ENCODE results near the gene SLC17A7. TPM values are rescaled to one million over a fixed set of nuclear protein-coding genes. Genes with fewer than 3 reads are reported as not detected.

SLC17A7 gene
- polyA plus RNA-seq, 1 experiment, result 0.10 TPM

DNA sequence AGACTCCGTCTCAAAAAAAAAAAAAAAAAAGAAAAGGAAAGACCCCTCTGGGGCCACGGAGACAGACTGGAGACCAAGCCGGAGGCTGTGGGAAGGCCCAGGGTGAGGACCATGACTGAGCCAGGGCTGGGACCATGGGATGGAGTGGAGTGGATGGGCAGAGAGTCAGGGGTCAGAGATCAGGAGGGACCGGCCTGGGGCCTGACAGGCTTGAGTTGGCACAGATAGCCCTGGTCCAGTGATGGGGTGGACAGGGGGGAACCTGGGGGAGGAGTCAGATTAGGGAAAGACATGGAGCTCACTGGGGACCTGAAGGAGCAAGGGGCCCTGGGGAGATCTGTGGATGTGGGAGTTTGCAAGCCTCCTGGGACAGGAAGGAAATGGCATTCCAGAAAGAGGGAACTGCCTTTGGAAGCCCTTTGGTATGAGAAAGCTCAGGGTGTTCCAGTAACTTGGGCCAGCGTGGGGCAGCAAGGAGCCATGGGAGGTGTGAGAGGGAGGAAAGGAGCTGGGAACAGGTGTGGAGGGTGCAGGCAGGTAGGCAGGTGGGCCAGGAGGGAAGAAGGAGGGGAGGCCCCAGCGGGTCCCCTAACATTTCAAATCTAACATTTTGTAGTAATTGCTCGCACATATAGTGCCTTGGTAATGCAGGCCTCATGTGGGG lies 39.8 kb upstream of the SLC17A7 start:
- Histone ChIP-seq H3K36me3 (ENCODE audit: control insufficient read depth, insufficient read depth, low read length) (no peaks in the 10 kb centered on the region), H3K4me3 (ENCODE audit: low read depth, low read length) (no peak overlapping the region), H3K27me3 (ENCODE audit: control insufficient read depth, insufficient read depth, low read length) (no peaks in the 10 kb centered on the region)
- DNase-seq (ENCODE audit: low read depth), result no peak
- TF ChIP-seq, protein P1, sequence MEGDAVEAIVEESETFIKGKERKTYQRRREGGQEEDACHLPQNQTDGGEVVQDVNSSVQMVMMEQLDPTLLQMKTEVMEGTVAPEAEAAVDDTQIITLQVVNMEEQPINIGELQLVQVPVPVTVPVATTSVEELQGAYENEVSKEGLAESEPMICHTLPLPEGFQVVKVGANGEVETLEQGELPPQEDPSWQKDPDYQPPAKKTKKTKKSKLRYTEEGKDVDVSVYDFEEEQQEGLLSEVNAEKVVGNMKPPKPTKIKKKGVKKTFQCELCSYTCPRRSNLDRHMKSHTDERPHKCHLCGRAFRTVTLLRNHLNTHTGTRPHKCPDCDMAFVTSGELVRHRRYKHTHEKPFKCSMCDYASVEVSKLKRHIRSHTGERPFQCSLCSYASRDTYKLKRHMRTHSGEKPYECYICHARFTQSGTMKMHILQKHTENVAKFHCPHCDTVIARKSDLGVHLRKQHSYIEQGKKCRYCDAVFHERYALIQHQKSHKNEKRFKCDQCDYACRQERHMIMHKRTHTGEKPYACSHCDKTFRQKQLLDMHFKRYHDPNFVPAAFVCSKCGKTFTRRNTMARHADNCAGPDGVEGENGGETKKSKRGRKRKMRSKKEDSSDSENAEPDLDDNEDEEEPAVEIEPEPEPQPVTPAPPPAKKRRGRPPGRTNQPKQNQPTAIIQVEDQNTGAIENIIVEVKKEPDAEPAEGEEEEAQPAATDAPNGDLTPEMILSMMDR (IDR thresholded peaks at IDR 0.05; ENCODE audit: insufficient read depth, low read depth, low read length), result no peak
- CTCF ChIA-PET, result interaction anchor here (0.9 kb wide), 1 partner anchor 66 kb away, joined by 3 read pairs; no protein-coding TSS in a partner anchor
- POLR2A ChIA-PET, result no interaction called here

DNA sequence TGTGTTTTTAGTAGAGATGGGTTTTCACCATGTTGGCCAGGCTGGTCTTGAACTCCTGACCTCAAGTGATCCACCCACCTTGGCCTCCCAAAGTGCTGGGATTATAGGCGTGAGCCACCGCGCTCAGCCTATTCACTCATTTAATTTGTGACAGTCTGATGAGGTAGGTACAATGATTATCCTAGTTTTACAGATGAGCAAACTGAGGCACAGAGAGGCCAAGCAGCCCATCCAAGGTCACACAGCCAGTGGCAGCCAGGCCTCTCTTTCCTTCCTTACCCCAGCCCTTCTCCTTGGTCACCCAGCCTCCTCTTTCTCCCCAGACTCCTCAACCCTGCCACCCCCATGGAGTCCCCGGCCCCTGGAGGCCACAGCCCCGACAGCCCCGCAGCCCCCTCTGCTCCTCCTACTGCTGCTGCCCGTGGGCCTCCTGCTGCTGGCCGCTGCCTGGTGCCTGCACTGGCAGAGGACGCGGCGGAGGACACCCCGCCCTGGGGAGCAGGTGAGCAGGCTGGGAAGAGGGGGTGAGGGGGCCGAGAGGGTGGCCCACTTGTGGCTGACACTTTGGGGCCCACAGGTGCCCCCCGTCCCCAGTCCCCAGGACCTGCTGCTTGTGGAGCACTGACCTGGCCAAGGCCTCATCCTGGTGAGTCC lies 38.8 kb upstream of the SLC17A7 start:
- Histone ChIP-seq H3K36me3 (ENCODE audit: control insufficient read depth, insufficient read depth, low read length) (no peaks in the 10 kb centered on the region), H3K27me3 (ENCODE audit: control insufficient read depth, insufficient read depth, low read length) (no peaks in the 10 kb centered on the region), H3K4me3 (ENCODE audit: low read depth, low read length) (no peak overlapping the region)
- DNase-seq (ENCODE audit: low read depth), result no peak
- ChIA-PET POLR2A (no interaction called here), CTCF (no interaction called here)
- TF ChIP-seq, protein P1 (IDR thresholded peaks at IDR 0.05; ENCODE audit: insufficient read depth, low read depth, low read length), result no peak

DNA sequence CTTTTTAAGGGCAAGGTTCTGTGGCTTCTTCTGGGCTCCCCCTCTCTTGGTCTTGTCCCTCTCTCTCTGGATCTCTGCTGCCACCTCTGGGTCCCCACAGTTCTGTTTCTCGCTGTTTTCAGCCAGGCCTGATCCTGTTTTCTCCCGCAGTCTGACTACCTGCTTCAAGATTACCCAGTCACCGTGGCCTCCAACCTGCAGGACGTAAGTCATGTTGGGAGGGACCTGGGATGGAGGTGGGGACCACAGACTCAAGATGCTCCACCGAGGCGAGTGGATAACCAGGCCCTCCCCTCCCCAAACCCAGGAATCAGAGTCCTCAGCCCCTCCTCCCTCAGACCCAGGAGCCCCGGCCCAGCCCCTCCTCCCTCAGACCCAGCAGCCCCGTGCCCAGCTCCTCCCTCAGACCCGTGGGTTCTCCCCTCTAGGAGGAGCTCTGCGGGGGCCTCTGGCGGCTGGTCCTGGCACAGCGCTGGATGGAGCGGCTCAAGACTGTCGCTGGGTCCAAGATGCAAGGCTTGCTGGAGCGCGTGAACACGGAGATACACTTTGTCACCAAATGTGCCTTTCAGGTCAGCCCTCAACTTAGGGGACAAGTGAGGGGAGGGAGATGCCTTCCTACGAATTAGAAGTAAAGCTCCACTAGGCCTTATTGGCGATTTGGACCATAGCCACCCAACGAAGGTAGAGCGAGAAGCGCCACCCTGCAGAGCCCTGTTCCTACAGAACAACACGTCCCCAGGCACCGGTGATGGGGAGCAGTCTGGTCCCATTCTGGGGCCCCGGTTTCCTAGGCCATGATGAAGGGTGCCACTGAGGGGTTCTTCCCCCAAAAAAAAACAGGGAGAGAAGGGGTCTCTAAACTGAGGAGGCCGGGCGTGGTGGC lies 34.9 kb upstream of the SLC17A7 start:
- Histone ChIP-seq H3K36me3 (ENCODE audit: control insufficient read depth, insufficient read depth, low read length) (no peaks in the 10 kb centered on the region), H3K4me3 (ENCODE audit: low read depth, low read length) (no peak overlapping the region), H3K27me3 (ENCODE audit: control insufficient read depth, insufficient read depth, low read length) (no peaks in the 10 kb centered on the region)
- TF ChIP-seq, protein P1 (IDR thresholded peaks at IDR 0.05; ENCODE audit: insufficient read depth, low read depth, low read length), result peak; percentile 66
- CTCF ChIA-PET, result interaction anchor here (0.6 to 2.3 kb wide), 4 partner anchors 10 to 333 kb away, joined by 3 to 8 read pairs (median 3); no protein-coding TSS in a partner anchor
- POLR2A ChIA-PET, result no interaction called here
- DNase-seq (ENCODE audit: low read depth), result no peak

DNA sequence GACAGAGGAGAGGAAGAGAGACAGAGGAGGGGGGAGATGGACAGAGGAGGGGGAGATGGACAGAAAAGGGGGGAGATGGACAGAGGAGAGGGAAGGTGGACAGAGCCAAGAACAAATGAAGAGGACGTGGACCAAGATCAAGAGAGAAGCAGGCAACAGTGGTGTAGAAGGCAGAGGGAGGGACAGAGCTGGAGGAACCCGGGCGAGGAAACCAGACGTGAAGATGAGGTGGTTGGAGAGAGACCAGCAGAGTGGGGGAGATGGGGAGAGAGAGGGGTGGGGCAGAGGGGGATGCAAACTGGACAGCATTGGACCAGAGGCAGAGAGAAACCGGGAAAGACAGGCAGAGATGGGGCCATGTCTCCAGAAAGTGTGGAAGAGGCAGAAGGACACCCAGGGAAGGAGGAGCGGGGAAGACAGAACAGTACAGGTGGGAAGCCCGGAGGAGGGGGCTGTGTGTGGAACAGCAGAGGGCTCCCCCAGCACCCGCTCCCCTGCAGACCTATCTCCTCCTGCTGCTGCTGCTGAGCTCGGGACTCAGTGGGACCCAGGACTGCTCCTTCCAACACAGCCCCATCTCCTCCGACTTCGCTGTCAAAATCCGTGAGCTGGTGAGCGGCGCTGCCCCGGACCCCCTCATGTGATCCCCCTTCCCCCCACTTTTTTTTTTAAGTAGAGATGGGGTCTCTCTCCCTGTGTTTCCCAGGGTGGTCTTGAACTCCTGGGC lies 34.0 kb upstream of the SLC17A7 start:
- ChIA-PET POLR2A (no interaction called here), CTCF (interaction anchor here (0.7 kb wide), 2 partner anchors 22 to 95 kb away, joined by 4 read pairs; no protein-coding TSS in a partner anchor)
- Histone ChIP-seq H3K27me3 (ENCODE audit: control insufficient read depth, insufficient read depth, low read length) (no peaks in the 10 kb centered on the region), H3K4me3 (ENCODE audit: low read depth, low read length) (no peak overlapping the region), H3K36me3 (ENCODE audit: control insufficient read depth, insufficient read depth, low read length) (no peaks in the 10 kb centered on the region; the same call in 1 of the 2 replicates)
- no peak for DNase-seq (ENCODE audit: low read depth)
- TF ChIP-seq, protein P1 (IDR thresholded peaks at IDR 0.05; ENCODE audit: insufficient read depth, low read depth, low read length), result no peak

Measured in BJ (cell line).